Measurements from ENCODE around the gene EGFL8.

DNA sequence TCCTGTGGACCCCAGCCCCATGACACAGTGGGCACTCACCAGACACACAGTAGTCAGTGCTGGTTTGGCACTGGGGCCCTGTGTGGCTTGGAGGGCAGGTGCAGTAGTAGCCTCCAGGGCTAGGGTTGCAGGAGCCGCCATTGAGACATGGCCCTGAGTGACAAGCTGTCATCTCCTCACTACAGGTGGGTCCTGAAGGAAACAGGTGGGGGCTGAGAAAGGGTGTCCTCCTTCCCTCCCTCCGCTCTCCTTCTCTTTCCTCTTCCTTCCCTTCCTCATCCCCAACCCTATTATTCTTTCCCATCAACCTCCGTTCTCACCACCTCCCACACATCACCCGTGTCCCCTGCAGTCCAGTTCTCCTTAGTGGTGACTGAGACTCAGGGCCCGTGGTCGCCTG is 49.3 kb downstream of the EGFL8 start:
- TF ChIP-seq, protein P1, sequence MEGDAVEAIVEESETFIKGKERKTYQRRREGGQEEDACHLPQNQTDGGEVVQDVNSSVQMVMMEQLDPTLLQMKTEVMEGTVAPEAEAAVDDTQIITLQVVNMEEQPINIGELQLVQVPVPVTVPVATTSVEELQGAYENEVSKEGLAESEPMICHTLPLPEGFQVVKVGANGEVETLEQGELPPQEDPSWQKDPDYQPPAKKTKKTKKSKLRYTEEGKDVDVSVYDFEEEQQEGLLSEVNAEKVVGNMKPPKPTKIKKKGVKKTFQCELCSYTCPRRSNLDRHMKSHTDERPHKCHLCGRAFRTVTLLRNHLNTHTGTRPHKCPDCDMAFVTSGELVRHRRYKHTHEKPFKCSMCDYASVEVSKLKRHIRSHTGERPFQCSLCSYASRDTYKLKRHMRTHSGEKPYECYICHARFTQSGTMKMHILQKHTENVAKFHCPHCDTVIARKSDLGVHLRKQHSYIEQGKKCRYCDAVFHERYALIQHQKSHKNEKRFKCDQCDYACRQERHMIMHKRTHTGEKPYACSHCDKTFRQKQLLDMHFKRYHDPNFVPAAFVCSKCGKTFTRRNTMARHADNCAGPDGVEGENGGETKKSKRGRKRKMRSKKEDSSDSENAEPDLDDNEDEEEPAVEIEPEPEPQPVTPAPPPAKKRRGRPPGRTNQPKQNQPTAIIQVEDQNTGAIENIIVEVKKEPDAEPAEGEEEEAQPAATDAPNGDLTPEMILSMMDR (IDR thresholded peaks at IDR 0.05) = no peak
- TF ChIP-seq EP300 (IDR thresholded peaks at IDR 0.05) = no peak
- TF ChIP-seq POLR2A (IDR thresholded peaks at IDR 0.05) = no peak

Measured in tibial nerve (tissue), 4 donors.